Measurements from ENCODE around the gene MRPL53. TPM values are rescaled to one million over a fixed set of nuclear protein-coding genes. Genes with fewer than 3 reads are reported as not detected.

The MRPL53 gene
- polyA plus RNA-seq (ENCODE audit: insufficient read length in 4 of 4) = 10 to 100 TPM; 29.5 to 57.5 (median 40.3) TPM

DNA sequence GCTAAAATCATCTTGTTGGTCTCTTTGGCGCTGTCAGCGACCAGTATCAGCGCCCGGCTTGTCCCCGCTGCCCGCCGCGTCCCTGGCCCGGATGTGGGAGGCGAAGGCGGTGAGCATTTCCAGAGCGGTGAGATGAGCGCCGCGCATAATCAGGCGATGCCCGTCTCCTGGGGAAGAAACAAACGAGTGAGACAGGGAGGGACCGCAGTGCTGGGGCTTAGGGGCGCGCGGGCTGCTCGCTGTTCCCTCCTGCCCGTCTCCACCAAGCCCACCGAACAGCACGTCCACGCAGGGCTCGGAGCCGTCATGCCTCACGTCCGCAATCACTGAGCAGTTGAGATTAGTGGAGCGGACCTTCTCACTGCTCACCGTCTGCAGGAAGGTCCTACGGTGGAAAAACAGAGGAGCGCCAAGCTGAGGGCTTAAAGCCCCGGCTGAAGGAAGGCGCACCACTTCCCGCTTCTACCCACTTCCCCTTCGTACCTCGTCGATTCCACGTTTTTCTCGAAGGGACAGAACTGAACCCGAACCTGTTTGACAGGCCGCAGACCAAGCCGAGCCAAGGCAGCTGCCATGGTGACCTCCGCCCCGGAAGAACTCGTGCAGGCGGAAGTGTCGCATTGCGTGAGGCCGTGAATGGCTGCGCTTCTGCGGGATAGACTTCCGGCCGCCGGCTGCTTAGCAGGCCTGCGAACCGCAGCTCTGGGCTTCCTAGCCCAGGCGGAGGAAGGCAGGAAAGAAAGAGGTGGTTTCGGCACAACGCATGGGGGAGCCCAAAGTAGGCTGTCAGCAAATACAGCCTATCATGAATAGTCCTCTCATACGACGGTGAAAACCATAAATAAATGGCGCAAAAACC lies at the start of gene MRPL53:
MRPL53 (minus strand) TSS at position 595 of the 859 bp plus-strand sequence; CDS start at position 575, 20 bp downstream.
- peak; percentile 87 to 93 (median 92) for DNase-seq (ENCODE audit: low read depth in 4 of 4, low spot score in 3 of 4)

DNA sequence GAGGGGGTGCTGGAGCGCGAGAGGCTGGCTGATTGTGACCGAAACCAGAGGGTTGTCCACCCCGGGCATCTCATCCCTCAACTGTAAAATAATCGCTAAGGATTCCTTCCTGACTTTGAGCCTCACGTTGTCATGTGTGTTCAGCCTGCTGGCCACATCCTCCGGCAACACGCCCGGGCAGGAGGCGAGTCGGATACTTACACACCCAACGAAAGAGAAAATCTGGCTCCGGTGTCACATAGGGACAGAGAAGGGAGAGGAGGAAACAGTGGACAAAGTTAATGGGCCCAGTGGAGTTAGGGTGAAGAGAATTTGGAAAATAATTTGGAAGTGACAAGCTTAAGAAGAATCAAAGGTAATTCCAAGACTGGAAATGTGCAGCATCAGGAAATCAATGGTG lies 44.2 kb upstream of the MRPL53 start:
- DNase-seq (ENCODE audit: low read depth in 4 of 4, low spot score in 3 of 4) = no peak

DNA sequence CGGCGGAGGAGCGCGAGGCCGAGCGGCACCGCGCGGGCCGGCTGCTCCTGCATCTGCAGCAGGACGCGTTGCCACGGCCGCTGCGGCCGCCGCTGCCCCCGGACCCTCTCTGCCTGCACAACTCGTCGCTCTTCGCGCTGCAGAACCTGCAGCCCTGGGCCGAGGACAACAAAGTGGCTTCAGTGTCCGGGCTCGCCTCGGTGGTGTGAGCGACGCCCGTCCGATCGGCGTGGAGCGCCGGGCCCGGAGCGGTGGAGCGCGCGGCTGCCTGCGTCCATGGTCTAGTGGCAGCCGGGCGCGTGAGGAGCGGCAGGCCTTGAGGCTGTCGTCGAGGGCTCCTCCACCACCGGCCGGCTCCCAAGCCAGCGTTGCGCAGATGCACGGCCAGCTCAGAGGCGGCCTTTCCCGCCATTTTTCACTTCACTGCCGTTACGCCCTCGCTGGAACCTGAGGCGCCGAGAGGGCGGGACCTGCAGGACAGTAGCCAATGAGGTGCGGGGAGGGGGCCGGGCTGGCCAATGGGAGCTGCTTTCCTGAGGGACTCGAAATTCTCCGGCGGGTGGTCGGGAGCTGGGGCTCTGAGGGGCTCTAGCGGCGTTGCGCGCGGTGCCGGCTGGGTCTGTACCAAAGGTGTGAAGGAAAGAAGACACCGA lies 43.6 kb upstream of the MRPL53 start:
- DNase-seq (ENCODE audit: low read depth in 4 of 4, low spot score in 3 of 4) = no peak

DNA sequence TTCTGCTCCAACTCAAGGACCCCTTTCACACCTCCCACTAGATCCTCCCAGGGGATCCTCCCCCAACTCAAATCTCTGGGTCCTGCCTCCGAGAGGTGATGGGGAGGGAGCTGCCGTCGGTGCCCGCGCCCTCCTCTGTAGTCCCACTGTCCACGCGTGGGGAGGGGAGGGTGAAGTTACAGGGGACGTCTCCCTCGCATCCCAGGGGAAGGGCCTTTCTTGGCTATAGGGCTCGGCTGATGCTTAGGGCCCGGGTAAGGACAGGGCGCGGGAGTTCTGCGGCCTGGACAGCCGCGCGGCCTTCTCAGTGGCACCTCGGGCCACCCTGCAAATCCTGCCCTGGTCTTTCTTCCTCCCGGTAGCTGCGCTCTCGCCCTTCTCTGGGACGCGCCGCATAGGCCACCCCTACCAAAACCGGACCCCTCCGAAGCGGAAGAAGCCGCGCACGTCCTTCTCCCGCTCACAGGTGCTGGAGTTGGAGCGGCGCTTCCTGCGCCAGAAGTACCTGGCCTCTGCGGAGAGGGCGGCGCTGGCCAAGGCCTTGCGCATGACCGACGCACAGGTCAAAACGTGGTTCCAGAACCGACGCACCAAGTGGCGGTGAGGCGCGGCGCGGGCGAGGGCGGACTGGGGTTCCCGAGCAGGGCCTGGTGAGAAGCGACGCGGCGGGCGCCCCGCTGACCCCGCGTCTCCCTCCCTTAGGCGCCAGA lies 42.9 kb upstream of the MRPL53 start:
- DNase-seq (ENCODE audit: low read depth in 4 of 4, low spot score in 3 of 4) = no peak

DNA sequence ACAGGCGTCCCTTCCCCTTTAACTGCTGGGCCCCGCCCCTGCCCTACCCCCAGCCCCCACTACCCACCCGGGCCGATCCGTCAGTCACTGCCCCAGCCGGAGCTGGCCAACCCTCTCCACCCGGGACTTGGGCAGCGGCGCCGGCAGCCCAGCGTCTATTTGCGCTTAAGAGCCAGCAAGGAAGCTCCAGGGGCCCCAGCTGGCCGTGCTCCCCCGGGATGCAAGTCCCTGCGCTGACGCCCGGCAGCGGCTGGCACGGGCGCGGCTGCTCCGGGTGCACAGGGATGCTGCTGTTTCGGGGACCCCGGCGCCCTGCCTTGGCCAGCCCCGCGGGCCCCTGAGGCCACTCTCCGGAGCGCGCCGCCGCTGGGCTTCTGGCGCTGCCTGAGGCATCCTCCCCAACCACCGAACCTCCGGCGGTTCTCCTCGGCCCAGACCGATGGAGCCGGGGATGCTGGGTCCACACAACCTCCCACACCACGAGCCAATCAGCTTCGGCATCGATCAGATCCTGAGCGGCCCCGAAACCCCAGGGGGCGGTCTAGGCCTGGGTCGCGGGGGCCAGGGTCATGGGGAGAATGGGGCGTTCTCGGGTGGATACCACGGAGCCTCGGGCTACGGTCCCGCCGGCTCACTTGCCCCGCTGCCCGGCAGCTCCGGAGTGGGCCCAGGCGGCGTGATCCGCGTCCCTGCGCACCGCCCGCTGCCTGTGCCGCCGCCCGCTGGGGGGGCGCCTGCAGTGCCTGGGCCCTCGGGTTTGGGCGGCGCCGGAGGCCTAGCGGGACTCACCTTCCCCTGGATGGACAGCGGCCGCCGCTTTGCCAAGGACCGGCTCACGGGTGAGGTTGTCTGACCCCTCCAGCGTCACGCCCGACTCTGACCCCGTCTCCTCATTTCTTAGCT lies 42.1 kb upstream of the MRPL53 start, which contains the start of gene TLX2:
TLX2 (plus strand) TSS at position 83 of the 903 bp plus-strand sequence; CDS start at position 440, 357 bp downstream.
- DNase-seq (ENCODE audit: low read depth in 4 of 4, low spot score in 3 of 4) = no peak

DNA sequence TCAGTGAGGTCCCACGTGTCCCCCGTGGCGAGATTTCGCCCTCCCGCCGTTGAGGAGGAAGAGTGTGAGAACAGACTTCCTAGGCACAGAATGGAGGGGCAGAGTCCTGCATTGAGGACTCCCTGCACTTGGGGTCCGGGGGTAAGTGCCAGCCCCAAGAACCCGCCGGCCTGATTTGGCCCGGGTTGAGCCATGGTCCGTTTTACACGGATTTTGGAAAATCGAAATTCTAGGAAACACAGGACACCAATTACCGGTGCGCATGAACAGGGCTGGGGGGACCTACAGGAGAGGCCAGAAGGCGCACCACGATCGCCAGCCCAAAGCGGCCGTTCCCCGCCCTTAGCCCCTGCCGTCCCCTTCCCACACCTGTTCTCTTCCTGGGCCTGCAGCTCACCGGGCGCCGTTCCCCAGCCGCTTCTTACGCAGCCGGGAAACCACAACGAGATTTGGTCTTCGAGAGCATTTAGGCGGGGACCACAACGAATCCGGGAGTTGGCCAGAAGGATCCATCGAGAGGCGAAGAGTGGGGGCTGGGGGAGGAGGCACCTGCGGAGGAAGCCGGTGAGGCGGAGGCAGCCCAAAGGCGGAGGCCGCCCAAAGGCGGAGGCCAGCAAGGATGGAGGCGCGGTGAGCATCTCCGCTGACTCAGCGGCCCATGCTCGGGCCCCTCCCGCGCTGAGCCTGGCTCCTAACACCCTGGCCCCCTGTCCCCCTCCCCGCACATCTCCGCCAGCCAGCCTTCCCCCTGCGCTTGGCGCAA lies 41.3 kb upstream of the MRPL53 start:
- no peak for DNase-seq (ENCODE audit: low read depth in 4 of 4, low spot score in 3 of 4)

DNA sequence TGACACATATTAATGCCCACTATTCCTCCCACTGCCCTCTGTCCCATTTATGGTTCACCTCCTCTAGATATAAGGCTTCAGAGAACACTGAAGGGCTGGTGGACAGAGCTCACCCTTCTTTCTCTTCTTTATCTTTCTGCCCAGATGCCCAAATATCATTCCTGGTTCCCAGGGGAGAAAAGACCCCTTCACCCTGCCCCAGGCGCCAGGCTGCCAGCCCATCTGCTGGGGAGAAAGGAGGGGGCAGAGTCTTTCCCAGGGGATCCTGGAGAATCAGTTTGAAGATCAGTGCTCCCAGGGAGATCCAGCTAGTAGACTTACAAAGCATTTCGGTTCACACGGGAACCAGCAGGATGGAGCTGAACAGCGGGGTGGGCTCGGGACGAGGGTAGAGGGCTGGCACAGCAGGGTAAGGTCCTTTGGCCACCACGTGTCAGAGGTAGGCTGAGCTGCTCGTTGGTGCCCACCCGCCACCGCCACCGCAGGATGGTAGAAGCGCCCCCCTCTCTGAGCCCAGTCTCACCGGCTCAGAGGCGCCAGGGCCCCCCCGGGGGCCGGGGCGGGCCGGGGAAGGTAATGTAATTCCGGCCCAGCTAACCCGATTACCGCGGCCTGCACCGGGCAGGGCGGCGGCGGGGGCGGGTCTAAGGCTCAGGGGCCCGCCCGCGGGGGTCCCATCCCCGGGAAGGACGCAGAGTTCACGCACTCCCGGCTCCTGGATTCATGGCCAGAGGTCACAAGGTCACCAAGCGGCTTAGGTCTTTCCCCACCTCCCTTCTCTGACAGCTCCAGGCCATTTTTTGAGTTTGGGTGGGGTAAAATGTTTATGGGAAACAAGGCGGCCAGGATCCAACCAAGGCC lies 40.5 kb upstream of the MRPL53 start:
- no peak for DNase-seq (ENCODE audit: low read depth in 4 of 4, low spot score in 3 of 4)

DNA sequence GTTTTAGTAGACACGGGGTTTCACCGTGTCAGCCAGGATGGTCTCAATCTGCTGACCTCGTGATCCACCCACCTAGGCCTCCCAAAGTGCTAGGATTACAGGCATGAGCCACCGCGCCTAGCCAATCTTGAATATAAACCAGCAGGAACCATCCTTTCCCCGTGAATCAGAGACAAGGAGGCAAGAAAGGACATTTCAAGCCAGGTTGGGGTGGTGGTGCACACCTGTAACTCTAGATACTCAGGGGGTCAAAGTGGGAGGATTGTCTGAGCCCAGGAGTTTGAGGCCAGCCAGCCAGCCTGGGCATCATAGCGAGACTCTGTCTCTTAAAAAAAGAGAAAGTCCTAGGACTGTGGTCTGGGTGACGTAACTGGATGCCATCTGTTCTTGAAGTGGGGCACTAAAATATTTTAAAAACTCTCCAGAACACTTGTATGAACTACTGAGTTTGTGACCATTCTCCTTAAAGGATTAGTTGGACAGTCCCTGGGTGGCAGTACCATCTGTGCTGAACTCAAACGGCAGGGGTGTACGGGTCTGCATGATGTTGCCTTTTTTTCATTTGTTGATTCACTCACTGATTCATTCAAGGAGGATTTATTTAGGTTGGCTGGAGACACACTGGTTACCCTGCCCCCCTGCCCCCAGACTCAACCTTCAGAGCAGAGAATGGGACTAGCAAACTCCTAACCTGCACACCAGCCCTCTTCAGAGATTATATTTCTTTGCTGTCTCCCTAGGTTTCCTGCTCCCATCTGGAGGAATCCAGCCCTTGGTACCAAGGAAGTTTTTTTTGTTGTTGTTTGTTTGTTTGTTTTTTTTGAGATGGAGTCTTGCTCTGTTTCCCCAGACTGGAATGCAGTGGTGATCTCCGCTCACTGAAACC lies 38.9 kb upstream of the MRPL53 start:
- DNase-seq (ENCODE audit: low read depth in 4 of 4, low spot score in 3 of 4) = no peak

DNA sequence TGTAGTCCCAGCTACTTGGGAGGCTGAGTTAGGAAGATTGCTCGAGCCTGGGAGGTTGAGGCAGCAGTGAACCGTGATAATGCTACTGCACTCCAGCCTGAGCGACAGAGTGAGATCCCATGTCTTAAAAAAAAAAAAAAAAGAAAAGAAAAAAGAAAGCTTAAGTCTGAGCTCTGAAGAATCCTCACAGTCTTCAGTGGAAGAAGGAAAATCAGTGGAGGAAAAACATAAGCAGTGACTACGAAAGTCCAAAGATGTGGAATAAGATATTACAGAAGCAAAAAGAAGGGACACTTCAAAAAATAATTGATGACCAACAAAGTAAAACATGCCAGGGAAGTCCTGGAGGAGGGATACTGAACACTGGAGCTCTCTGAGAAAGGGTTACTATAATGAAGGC lies 37.8 kb upstream of the MRPL53 start:
- no peak for DNase-seq (ENCODE audit: low read depth in 4 of 4, low spot score in 3 of 4)

DNA sequence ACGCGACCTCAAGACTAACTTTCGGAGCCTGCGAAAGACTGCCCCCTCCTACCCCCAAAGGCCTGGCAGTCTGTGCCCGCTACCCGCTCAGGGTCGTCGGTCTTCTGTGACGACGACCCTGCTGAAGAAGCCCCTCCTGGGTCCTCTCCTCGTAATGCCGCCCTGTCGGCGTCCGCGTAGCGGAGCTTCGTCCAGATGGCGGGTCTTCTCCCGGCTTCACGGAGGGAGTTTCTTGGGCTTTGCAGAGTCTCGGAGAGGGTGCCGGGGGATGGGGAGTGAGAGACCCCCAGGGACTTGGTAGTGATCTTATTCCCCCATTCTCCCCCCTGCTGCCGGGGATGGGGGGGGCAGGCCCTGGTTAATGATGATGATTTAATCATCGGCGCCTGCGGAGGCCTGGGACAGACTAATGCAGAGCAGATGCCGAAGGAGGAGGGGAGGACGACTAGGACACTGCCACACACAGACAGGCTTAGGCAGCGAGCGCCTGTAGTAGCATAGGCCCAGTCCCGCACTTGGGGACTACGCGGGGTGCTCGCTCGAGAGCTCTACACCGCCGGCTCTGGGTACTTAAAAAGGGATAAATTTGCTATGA lies 35.5 kb upstream of the MRPL53 start:
- DNase-seq (ENCODE audit: low read depth in 4 of 4, low spot score in 3 of 4) = no peak

DNA sequence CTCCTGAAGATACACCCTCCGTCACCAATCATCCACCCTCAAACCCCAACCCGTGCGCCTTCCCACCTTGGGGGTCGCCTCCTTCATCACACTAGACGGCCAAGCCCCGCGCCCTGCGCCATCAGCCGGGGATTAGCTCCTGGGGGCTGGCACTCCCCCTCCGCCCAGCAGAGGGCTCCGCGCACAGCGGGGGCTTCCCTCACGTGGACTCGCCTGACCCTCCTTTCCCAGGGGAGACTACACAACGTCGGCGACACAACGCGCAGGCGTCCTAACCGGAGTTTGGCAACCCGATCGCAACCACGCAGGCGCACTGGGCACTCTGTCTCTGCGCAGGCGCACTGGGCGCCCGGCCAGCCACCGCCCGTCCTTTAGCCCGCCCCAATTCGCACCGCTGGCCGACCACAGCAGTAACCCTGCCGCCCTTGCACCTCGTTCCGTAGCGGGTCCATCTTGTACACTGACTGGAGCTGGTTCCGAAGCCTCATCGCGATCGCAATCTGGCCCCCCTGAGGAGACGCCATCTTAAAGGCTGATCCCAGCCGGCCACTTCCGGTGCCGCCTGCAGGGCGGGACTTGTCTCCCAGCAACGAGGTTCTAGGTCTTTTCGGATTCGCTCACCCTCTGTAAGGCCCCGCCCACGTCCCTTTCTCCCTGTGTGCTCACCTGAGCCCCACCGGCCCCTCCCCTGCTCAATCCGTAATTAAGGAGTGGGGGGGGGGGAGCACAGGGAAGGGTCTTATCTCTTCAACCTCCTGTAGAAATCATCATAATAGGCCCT lies 34.9 kb upstream of the MRPL53 start, which contains the start of gene PCGF1:
PCGF1 (minus strand) TSS at position 551 of the 781 bp plus-strand sequence; CDS start at position 524, 27 bp downstream.
- peak; percentile 98 for DNase-seq (ENCODE audit: low read depth in 4 of 4, low spot score in 3 of 4)

DNA sequence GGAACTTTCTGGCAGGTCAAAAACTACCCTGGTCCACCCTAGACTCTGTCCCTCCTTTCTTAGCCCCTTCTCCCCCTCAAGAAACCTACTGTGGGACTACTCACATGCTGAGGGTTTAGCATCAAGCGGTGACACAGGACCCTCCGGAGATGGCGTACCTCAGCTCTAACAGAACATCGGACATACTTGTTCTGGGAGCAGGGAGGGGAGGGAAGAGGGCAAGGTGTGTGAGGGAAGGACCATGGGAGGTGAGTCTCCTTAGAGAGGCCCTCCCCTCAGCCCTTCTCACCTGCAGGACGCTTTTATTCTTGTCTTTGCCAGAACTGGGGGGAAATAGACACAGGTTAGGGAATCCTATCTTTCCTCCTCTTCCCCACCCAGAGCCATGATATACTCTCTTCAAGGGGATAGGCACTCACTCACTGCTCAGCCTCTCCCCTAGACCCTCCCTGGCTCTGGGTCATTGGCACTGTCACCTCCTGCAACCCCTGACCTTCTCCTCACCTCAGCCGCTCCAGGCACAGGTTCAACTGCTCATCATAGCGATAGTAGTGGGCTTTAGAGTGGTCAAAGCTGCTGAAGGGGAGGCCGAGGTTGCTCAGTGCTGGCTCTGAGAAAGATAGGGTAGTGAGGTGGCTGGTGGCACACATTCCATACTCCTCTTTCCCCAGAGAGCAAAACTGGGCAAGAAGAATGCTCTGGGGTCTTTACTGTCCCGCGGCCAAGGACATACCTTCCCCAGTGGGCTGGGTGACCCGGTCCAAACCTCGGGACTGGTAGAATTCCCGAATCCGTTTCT lies 33.2 kb upstream of the MRPL53 start:
- DNase-seq (ENCODE audit: low read depth in 4 of 4, low spot score in 3 of 4) = no peak

DNA sequence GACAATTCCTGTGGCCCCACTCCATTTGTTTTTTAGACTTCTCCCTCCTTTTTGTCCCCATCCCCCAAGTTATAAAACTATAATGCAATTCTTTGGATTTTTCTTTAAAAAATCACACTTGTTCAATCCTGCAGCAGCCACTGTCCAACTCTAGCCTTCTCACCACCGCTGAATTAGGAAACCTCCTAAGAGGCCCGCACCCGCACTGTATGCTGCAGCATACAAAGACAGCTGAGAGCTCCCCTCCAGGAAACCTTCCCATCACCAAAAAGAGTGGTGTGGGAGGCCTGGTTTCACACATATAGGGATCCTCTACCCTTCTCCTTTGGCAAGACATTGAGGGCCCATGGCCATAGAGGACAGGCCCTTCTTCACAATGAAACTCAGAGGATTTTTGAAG lies 32.1 kb upstream of the MRPL53 start:
- no peak for DNase-seq (ENCODE audit: low read depth in 4 of 4, low spot score in 3 of 4)

DNA sequence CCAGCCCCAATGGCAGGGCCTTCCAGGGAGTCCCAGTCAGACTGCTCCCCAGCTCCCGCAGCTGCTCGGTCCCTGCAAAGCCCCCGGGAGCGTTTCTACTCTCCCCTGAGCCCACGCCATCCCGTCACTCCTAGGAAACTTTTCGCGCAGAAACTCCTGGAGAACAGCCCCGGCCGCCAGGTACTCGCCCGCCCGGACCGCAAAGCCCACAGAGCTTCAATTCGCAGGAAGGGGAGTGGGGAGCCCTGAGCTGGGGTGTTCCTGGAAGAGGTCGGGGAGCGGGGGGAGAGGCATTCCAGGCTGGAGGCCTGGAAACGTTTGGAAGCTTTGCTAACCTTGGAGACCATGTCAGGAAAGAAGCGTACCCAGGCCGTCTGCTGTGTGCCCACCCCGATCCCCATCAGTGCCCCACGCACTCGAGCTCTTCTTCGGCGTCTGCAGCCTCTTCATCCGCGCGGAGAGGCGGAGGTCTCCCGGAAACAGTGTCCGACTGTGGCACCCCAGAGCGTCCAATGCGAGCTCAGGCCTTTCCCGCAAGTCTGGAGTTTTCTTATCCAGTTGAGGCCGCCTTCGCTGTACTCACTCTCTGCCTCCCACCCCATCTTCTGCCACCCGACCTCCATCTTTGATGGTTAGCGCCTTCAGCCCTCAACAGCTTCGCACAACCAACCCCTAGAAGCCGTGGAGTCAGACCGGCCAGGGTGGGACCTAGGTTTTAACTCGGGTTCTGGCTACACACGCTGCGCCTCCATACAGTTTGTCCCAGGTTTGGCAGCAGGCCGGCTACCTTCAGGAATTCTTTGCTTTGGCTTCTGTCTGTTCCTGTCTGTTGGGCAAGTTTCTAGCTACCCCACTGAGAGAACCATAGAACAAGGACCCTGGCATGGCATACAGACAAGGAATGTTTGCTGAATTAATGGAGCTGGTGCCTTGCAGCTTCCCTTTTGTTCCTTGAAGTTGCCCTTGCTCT lies 31.3 kb upstream of the MRPL53 start:
- DNase-seq (ENCODE audit: low read depth in 4 of 4, low spot score in 3 of 4) = no peak

All from left renal pelvis (tissue), 4 donors.